HG03175 (cell line): ENCODE results near the gene BCAS3.
"Not testable (repeated sequence)": the region's sequence is repeated elsewhere in the genome, so short reads cannot be mapped to it uniquely, and the experiment has no call there.

ENCODE experiments used
- ATAC-seq: cut with Tn5 transposase; IDR thresholded peaks from one replicate; pipeline ENCODE4 v1.9.1; 2021; ENCODE audit warnings: mild to moderate bottlenecking, moderate library complexity; ENCODE audit not compliant: unreplicated experiment

Gene BCAS3

GRCh38 chr17:61422116-61422799 lies 744.6 kb downstream of the BCAS3 start:
- ATAC-seq, result no peak

DNA sequence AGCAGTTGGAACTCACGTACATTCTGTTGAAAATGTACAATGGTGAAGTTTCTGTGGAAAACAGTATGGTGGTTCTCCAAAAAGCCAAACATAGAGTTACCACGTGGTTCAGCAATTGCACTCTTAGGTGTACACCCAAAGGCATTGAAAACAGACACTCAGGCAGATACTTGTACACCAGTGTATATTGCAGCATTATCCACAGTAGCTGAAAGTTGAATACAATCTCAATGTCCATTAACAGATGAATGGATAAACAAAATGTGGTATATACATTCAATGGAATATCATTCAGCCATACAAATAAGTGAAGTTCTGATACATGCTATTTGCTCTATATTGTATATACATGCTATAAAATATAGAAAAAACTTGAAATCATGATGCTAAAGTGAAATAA lies 745.2 kb downstream of the BCAS3 start:
- ATAC-seq, result no peak

GRCh38 chr17:61423967-61424649 lies 746.5 kb downstream of the BCAS3 start:
- no peak for ATAC-seq

DNA sequence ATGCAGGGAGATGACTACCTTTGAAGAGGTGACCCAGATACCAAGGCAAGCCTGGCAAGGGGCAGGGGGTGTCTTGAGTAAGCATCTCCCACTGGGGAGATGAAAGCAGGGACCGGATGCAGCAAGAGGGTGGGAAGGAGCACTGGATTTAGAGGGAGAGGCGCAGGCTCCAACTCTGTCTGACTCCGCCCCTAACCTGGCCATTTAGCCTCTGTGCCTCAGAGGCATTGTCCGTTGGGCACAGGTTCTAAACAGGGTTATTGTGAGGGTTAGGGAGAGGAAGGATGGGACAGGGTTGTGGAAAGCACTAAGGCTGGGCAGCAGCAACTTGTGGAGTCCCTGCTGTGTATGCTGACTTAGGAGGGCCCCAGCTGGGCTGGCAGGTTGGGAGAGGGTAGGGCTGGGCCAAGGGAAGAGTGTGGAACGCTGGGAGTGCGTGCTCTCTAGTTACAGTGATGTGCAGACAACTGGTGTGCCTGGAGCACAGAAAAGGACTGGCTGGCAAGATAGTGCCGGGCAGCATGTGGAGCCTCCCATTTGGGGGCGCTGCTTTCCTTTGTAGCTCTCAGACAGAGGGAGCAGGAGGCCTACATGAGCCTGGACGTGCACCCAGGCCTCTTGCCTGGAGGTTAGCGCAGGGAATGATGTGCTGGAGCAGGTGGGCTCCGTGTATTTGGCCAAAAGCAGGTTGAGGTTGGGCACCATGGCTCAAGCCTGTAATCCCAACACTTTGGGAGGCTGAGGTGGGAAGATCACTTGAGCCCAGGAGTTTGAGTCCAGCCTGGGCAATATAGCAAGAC lies 748.2 kb downstream of the BCAS3 start:
- no peak for ATAC-seq

- no peak for ATAC-seq
Observed at GRCh38 chr17:61426482-61427304, 749.0 kb downstream of the BCAS3 start.

GRCh38 chr17:61427567-61427966 lies 749.9 kb downstream of the BCAS3 start:
- no peak for ATAC-seq

- no peak for ATAC-seq
Observed at GRCh38 chr17:61429274-61429673, 751.6 kb downstream of the BCAS3 start.

DNA sequence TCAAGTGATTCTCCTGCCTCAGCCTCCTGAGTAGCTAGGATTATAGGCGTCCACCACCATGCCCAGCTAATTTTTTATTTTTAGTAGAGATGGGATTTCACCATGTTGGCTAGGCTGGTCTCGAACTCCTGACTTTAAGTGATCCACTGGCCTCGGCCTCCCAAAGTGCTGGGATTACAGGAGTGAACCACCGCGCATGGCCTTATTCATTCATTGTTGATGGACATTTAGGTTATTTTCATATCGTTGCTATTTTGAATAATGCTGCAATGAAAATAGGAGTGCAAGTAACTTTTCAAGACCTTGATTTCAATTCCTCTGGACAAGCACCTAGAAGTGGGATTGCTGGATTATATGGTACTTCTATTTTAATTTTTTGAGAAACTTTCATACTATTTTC lies 752.2 kb downstream of the BCAS3 start:
- not testable (repeated sequence) for ATAC-seq

GRCh38 chr17:61431594-61432311 lies 754.1 kb downstream of the BCAS3 start:
- no peak for ATAC-seq

GRCh38 chr17:61436273-61436672 lies 758.6 kb downstream of the BCAS3 start:
- no peak for ATAC-seq

DNA sequence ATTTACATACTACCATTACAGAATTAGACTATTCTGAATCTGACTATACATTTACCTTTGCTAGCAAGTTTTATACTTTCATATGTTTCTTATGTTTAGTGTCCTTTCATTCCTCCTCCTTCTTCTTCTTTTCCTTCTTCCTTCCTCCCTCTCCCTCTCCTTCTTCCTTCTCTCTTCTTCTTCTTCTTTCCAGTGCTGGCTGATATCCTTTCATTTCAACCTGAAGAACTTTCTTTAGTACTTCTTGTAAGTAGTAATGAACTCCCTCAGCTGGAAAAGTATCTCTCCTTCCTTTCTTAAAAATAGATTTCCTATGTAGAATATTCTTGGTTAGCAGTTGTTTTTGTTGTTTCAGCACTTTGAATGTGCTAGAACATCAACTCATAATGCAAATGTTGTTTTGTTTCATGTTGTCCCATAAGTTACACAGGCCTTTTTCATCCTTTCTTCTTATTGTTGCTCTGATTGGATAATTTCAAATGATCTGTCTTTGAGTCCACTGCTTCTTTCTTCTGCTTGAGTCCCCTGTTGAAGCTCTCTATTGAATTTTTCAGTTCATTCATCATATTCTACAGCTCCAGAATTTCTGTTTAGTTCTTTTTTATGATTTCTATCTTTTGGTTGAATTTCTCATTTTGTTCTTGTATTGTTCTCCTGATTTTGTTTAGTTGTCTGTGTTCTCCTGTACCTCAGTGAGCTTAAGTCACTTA lies 759.5 kb downstream of the BCAS3 start:
- no peak for ATAC-seq

GRCh38 chr17:61440697-61441096 lies 763.0 kb downstream of the BCAS3 start:
- no peak for ATAC-seq

GRCh38 chr17:61441507-61441906 lies 763.9 kb downstream of the BCAS3 start:
- not testable (repeated sequence) for ATAC-seq

GRCh38 chr17:61442136-61442775 lies 764.6 kb downstream of the BCAS3 start:
- ATAC-seq, result no peak
